HG03280 (cell line): ENCODE measurements around the gene ADGRF5.

Experiments
- ATAC-seq: cut with Tn5 transposase; IDR thresholded peaks from one replicate; pipeline ENCODE4 v1.9.1; 2021; ENCODE audit warnings: mild to moderate bottlenecking, moderate library complexity; ENCODE audit not compliant: unreplicated experiment

ADGRF5 gene, protein sequence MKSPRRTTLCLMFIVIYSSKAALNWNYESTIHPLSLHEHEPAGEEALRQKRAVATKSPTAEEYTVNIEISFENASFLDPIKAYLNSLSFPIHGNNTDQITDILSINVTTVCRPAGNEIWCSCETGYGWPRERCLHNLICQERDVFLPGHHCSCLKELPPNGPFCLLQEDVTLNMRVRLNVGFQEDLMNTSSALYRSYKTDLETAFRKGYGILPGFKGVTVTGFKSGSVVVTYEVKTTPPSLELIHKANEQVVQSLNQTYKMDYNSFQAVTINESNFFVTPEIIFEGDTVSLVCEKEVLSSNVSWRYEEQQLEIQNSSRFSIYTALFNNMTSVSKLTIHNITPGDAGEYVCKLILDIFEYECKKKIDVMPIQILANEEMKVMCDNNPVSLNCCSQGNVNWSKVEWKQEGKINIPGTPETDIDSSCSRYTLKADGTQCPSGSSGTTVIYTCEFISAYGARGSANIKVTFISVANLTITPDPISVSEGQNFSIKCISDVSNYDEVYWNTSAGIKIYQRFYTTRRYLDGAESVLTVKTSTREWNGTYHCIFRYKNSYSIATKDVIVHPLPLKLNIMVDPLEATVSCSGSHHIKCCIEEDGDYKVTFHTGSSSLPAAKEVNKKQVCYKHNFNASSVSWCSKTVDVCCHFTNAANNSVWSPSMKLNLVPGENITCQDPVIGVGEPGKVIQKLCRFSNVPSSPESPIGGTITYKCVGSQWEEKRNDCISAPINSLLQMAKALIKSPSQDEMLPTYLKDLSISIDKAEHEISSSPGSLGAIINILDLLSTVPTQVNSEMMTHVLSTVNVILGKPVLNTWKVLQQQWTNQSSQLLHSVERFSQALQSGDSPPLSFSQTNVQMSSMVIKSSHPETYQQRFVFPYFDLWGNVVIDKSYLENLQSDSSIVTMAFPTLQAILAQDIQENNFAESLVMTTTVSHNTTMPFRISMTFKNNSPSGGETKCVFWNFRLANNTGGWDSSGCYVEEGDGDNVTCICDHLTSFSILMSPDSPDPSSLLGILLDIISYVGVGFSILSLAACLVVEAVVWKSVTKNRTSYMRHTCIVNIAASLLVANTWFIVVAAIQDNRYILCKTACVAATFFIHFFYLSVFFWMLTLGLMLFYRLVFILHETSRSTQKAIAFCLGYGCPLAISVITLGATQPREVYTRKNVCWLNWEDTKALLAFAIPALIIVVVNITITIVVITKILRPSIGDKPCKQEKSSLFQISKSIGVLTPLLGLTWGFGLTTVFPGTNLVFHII (N-terminal part only)

DNA sequence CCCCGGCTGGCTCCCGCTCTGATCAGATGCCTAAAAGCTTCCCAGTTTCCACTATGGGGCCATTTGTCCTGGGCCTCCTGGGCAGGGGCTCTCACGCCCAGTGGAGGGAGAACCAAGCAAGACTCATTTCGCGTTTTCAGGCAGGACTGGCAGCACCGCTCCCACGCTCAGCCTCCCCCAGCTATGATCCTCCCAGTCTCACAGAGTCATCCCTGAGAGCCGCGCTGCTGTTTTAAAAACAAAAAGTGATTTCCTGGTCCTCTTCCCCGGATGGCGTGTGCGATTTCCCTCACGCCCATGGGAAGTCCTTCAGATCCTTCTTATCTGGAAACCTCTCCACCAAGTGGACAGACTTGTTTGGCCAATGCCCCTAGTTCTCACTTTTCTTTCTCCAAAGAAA lies at the start of gene ADGRF5:
ADGRF5 (minus strand) TSS at position 208 of the 400 bp plus-strand sequence. CDS start 15,176 bp downstream, outside the sequence.
- ATAC-seq: no peak

DNA sequence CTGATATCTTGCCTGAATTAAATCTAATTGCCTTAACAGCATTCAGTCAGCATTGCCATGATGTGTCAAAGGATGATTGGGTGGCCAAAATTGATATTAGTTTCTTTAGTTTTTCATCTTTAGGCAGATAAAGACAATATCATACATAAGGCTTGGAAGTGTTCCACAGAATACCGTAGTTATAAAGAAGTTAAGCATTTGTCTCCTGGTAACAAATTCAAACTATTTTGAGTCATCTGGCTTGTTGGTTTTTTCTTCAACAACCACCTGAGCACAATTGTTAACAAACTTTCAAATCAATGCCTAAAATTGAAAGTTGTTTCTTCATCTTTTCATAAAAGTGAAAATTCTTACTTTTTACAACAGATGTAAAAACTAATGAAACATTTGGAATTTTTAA lies 47.5 kb upstream of the ADGRF5 start:
- no peak for ATAC-seq

DNA sequence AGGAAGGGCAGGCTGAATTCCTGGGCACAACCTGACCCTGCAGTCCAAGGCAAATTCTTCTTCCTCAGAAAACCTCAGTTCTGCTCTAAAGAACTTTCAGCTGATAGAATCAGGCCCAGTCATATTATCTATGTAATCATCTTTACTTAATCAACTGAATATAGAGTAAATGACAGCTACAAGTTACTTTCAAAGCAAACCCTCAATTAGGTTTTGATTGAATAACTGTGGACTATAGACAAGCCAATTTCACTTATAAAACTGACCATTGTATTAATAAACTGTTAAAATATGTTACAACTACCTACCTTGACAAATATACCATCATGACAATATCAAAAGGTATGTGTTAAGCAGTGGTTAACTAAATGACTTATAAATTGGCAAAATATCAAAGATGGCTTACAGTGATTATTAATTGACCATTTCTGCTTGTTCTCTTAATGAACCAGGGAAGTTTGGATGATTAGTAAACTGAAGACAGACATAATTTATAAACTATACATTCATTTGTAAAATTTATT lies 46.1 kb upstream of the ADGRF5 start:
- ATAC-seq: no peak

DNA sequence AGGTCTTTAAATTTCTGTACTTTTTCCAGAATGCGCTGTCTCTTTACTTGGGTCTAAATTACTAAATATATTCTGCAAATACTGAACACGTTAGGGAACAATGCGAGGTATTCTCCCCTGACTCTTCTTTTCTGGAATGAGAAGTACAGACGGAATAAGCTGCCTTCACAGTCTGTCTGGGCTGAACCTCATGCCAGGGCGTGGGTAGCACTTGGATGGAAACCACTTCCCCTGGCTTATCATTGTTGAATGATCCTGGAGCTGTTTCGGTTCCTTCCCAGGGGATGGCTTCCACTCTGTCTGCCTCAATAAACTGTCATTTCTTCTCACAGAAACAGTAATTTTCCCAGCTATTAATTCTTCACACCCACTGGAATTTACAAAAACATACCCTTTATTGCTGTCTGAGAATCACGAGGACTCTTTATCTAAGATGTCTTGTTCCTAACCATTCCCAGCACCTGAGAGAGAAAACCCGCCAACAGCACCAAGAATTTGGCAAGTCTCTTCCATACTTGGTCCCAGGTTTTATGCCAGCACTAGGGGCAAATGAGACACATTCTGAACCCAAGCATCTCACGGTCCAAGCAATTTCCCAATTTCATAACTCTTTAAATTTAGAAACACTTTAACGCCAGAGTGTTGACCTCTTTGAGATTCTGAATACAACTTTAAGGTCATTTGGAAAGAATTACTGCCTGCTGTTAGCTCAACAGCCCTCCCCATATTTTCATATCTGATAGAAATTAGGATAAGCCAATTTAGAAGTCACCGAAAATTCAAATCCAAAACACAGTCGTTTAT lies 43.2 kb upstream of the ADGRF5 start:
- ATAC-seq: no peak

DNA sequence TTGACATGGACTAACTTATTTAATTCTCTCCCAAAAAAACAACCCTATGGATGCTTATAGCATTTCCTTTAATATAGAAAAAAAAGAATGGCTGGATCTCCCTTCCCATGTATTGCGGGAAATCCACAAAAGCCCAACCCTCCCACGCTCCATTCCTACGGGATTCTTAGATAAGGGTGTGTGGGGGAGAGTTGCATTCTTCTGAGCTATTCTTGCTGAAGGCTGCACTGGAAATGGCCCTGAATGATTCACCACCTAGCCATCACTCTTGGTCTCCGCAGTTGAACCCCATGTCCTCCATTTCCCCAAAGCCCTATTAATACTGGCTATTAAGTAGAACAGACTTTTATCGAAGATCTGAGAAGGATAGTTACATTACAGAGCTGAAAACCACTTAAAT lies 41.9 kb upstream of the ADGRF5 start:
- ATAC-seq: no peak

DNA sequence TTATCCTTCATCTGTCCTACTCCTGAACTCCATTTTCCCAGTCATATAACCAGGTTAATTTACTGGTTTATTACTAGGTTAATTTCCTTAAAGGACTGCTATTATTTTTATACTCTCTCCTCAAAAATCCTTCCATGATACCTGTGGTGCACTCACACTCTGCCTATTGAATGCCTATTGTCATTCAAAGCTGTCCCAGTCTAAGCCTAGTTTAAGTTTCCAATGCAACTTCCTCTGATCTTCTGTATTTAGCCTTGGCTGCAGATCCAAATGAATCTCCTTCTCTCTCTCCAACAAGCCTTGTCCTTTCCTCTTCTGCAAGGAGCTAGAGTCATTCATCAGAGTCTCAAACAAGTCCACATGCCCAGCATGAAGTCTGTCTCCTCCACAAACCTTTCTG lies 41.3 kb upstream of the ADGRF5 start:
- ATAC-seq: no peak

DNA sequence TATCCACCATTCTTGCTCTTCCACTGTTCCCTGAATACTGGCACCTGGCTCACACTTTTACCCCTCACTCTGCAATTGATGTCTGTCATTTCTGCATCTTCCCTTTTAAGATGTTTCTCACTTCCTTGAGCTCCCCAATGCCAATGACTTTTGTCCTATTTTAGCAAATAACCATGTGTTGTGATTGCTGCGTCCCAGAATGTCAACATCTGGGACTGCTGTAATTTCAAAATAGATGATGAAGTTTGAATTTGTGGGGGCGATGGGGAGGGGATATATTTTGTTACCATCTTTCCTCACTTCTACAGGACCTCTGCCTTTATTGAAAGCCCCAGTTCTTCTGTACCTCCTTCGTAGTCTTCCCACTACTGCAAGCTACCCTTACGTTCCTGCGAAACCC lies 40.0 kb upstream of the ADGRF5 start:
- no peak for ATAC-seq

DNA sequence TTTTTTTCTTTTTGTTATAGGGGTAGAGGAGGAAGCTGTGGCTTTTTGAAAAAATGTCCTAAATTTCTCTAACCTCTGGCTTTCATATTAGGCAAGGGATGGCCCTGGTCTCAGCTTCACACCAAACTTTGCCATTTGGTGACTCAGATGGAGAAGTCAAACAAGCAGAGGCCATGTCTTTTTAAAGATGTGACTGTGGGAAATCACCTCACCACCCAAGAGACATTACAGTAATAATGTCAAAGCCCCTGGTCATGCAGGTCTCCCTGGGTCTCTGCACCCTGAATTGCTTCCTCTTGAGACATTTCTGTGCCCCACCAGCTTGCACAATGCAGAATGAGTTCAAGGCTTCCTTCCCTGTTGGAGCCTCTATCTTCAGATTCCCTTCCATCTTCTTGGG lies 39.5 kb upstream of the ADGRF5 start:
- no peak for ATAC-seq

DNA sequence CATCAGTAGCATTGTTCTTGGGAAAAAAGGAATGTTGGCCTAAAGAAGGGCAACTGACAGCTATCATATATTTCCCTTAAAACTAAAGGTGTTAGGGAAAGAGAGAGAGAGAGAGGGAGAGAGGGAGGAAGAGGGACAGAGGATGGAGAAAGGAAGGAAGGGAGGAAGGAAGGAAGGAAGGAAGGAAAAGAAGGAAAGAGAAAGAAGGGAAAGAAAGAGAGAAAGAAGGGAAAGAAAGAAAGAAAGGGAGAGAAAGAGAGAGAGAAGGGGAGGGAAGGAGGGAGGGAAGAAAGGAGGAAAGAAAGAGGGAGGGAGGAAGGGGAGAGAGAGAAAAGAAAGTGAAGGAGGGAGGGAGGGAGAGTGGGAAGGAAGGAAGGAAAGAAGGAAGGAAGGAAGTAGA lies 37.7 kb upstream of the ADGRF5 start:
- no peak for ATAC-seq

DNA sequence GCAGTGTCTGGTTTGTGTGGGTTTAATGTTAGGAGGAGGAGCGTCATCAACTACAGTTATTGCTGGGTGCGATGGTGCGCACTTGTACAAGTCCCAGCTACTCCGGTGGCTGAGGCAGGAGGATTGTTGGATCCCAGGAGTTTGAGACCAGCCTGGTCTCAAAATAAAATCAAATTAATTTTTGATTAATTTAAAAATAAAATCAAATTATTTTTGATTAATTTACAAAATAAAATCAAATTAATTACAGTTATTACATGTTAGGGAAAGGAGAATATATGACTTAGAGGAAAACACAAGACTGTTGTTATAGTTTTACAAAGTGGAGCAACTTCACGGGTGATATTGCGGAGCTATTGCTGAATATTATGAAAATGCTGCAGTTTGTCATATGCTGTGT lies 34.7 kb upstream of the ADGRF5 start:
- ATAC-seq: no peak

DNA sequence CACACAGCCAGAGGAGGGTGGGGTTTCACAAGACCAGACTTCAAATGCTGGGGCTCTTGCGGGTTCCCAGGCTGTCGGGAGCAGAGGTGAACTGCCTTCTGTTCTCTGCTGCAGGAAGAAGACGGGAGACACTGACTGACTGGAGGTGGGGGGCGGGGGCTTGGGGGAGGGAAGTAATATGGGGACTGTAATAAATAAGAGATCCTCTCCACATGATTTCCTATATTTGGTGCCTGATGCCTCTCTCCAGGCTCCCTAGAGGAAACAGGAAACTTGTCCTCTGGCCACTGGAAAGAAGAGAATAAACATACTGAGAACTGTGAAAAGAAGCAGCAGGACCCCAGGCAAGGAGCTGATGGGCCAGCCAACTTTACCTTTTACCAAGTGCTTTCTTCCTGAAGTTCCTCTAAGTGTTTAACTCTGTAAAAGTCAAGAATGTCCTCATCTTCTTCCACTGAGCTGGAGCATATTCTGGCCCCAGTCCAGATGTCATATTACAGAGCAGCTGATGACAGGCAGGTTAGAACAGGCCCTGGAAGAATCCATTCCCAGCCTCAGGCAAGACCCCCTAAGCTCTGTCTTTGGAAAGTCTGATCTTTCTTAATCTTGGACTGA lies 33.2 kb upstream of the ADGRF5 start:
- ATAC-seq: no peak

DNA sequence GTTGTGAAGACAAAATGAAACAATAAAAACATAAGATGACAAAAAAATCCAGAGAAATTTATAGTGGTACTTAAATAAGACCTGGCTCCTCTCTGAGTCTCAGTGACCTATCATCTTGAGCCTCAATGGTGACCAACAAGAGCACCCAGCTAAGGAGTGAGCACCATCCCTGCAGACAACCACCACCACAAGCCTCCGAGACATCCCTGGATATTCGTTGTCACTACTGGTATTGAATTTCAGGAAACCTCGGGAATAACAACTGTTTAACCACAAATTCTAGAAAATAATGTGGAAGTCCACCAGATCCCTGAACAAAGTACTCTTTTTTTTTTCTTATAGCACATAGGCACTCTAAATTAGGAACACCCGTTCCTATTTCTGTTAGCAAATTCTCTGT lies 32.2 kb upstream of the ADGRF5 start:
- no peak for ATAC-seq

DNA sequence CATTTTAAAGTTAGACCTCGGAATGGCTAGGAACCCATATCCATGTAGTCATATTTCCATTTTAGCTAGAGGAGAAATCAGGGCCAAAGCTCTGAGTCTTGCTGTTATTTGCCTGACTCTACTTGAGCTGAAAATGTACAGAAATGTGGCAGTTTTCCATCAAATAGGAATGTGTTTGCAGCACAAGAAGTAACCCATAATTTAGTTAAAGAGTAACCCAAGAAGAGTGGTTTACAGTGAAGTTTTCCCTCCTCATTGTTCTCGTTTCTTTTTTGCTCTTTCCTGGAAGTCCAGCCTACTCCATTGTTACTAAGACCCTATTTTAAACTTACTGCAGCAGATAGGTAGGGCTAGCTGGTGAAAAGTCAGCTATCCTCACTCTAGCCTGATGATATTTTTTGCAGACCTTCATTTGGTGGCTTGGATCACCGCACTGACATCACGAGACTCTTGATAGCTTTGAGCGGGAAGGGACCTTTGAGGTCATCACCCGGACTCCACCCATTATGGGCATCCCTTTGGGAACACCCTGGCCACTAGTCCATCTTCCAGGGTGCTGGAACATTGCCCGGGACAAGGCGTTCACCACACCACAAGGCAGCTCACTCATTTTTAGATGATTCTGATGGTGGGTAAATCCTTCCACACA lies 28.0 kb upstream of the ADGRF5 start:
- ATAC-seq: no peak

DNA sequence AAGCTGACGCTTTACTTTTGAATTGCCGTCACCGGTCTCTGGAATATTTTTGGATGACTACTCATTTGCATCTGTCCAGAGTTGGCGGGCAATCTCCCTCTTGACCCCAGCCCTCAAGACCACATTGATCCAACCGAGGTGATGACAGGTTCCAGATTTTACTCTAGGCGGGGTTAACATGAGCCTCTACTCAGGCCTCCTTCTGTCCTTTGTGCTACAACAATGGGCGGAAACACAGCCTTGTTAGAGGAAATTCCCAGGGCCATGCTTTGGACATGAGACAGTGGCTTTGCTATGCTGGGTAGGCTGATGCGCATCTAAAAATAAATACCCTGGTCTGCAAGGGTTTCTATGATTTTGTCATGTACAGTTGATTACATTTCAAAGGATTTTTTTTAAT lies 27.0 kb upstream of the ADGRF5 start:
- no peak for ATAC-seq

DNA sequence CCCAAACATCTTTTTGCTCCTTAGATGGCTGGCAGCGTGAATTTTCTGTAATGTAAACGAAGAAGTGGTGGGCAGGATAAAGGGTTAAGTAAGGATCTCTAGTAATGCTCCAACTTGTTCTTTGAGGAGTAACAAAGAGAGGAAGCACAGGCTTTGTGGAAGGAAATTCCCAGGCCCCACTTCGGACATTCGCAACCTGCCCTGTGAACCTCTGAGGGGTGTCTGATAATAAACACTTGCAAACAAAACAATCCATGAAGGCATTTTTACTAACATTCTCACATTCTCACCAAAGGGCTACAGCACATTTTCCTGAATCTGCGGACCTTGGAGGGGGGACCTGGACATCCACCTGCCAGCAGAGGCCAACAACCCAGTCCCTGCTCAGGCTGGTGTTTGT lies 25.8 kb upstream of the ADGRF5 start:
- ATAC-seq: no peak

DNA sequence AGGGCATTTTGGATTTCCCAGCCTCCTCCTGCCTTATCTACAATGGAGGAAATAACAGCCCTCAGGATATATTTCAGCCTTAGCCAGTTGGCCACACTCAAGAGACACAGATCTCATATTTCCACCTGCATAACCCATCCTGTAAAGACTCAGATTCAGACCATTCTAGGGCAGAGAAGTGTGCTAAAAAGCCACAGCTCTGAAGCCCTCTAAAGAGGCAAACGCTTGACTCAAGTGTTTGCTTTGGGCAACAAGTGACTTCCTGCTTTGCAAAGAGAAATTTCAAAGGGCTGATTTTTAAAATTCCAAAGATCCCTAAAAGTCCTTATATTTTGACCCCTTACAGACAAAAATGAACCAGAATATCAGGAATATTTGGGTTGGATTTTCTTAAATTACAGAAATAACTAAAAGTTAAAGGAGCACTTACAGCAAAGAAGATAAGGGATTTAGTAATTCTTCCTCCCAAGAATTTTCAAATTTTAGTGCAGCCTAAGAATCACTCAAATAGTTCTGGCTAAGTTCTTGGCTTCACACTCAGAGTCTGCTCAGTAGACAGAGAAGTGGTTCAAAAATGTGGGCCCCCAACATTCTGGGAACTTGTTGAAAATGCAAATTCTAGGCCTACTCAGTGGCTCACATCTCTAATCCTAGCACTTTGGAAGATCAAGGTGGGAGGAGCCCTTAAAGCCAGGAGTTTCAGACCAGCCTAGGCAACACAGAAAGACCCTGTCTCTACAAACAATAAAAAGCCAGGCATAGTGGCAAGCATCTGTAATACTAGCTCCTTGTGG lies 18.9 kb upstream of the ADGRF5 start:
- ATAC-seq: no peak

DNA sequence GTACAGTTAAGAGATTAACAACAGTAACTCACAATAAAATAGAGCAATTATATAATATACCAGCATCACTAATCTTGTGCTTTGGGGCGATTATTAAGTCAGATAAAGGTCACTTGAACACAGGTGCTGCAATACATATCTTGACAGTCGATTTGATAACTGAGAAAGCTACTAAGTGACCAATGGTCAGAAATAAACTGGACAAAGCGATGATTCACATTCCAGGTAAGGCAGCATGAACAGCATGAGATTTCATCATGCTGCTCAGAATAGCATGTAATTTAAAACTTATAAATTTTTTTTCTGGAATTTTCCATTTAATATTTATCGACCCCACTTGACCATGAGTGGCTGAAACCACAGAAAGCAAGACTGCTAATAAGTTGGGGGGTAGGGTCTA lies 15.9 kb upstream of the ADGRF5 start:
- no peak for ATAC-seq

DNA sequence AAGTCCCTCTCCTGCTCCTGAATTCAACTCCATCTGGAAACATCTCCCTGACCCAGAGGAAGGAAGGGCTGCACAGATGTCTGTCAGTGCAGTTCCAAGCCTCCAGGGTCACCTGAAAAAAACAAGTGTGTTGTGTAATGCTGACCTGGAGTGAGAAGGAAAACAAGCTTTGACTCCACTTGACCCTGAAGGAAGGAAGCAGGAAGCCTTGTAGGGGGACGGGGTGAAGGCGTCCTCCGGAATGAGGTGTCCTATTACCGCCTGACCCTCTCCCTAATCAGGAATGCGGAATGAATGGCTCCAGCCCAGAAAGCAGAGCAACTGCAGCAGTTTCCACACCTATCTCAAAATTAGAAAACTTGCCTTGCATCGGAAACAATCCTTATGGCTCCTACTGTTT lies 13.9 kb upstream of the ADGRF5 start:
- no peak for ATAC-seq

DNA sequence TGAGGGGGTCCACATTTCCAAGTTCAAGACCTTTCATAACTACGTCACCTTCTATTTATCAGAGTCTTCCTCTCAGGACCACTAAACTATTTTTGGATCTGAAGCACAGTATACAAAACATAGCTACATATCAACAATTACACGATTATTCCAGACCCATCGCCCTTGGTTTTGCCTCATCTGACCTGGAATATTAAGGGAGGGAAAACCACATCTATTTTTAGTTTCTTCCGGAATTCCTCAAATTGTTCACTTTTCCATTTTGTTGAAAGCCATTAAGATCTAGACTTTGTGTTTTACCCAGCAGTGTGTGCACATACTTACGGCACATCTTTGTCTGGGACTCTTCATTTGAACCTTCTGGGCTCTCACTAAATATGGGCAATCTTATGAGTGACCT lies 12.0 kb upstream of the ADGRF5 start:
- no peak for ATAC-seq
